Cerebellar nuclear complex (tissue), 1 donor: ENCODE results near the gene KLK8.
"Not testable (repeated sequence)": the region's sequence is repeated elsewhere in the genome, so short reads cannot be mapped to it uniquely, and the experiment has no call there.

Source experiments
- DNase-seq, 2 experiments: peaks; one replicate each; lab custom pipeline; 2025; lab: John Stamatoyannopoulos, UW

Gene KLK8

DNA sequence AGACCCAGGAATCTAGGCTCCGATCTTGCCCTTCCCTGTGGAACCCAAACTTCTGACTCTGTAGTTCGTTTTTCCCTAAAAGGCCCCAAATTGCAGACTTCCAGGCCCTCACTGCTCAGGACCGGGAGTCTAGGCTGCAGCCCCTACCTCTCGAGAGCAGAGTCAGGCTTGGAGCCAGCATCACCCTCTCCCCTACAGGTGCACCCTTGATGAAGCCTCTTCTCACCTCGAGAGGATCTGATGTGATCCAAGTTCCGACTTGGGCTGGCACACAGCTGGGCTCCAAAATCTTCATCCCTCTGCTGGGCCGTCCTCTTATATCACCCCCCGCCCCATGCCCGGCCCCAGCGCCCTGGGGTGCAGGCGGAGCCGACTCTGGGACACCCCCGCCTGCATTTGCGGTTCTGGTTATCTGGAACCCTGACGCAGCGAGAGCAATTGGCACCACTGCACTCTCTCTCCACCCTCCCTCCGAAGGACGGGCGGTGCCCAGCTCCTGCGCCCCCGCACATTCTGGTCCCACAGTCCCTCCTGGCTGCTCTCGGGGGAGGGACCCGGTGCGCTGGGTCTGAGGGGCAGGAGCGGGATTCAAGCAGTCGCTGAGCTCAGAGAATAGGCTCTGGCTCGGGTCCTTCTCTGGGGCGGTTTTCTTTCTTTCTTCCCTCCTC, 17.6 kb downstream of the KLK8 start, which contains the start of gene KLK7:
Gene KLK7, minus strand, starts transcription at position 293 of the 668 bp plus-strand sequence. CDS start 1,518 bp downstream, outside the sequence.
- DNase-seq: no peak

DNA sequence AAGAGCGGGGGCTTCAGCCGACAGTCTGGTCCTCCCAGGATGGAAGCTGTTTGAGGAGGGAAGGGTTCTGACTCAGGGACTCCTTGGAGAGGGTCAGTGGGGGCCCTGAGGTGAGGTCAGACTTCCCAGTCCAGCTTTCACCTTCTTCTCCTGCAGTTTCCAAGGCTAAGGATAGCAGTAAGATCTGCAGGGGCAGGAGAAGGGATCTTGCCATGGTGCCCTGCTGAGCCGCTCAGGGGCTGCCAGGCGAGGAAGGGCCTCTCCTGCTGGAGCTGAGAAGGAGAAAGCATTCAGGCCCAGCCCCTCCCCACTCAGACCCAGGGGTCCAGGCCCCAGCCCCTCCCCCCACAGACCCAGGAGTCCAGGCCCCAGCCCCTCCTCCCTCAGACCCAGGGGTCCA, 19.2 kb downstream of the KLK8 start:
- no peak for DNase-seq

DNA sequence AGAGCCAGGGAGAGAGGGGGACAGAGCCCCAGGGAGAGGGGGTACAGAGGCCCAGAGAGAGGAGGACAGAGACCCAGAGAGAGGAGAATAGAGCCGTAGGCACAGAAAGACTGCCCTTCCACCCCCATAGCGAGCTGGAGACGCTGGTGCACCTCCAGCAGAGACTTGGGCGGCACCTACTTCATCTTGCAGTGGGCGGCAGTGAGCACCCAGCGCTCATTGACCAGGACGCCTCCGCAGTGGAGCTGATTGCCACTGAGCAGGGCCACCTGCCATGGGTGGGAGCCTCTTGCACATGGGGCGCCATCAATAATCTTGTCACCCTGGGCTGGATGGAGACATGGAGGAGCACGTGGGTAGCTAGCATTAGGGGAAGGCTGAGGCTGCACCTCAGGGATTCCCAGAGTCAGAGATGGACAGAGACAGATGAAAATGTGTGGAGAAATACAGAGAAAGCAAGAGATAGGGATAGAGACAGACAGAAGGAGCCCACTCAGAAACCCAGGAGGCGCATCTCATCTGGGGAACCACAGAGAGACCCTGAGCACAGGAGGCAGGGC, 19.7 kb downstream of the KLK8 start:
- no peak for DNase-seq

GRCh38 chr19:50980208-50980607, 21.2 kb downstream of the KLK8 start:
- DNase-seq: no peak

DNA sequence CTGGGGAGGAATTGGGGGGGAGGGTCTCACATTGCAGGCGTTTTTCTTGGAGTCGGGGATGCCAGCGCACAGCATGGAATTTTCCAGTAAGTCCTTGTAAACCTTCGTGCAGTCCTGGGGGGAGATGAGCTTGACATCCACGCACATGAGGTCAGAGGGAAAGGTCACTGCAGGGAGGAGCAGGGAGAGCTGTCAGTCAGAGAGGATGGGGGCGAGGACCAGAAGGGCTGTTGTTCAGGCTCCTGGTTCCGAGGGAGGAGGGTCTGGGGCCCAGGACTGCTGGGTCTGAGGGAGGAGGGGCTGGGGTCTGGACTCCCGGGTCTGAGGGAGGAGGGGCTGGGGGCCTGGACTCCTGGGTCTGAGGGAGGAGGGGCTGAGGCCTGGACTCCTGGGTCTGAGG, 21.6 kb downstream of the KLK8 start:
- DNase-seq: no peak

DNA sequence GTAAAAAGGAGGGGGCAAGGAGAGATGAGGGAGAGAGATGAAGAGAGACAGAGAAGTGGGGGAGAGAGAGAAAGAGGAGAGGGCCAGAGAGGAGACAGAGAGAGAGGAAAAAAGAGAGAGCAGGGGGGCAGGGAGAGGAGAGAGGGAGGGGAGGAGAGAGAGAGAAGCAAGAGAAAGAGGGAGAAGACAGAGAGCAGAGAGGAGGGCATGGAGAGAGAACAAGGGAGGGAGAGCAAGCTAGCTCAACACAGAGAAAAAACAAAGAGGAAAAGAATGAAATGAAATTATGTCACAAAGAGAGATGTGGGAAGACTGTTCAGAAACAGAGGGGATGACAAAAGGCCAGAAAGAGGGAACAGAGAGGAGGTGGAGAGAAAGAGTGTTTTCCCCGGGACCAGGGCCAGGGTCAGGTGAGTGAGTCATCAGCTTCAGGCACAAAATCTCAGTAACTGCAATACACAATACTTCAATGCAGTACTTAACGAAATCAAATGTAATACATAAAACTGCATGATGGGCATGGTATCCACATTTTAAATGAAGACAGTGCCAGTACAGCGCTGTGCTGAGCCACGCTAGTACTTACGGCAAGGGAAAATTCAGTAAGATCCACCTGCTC, 22.5 kb downstream of the KLK8 start:
- DNase-seq: no peak

GRCh38 chr19:50977626-50978025, 23.8 kb downstream of the KLK8 start:
- DNase-seq: no peak

- no peak for DNase-seq
Measured at GRCh38 chr19:50975766-50976165, 25.6 kb downstream of the KLK8 start.

GRCh38 chr19:50974702-50975556, 26.5 kb downstream of the KLK8 start:
- DNase-seq: no peak

DNA sequence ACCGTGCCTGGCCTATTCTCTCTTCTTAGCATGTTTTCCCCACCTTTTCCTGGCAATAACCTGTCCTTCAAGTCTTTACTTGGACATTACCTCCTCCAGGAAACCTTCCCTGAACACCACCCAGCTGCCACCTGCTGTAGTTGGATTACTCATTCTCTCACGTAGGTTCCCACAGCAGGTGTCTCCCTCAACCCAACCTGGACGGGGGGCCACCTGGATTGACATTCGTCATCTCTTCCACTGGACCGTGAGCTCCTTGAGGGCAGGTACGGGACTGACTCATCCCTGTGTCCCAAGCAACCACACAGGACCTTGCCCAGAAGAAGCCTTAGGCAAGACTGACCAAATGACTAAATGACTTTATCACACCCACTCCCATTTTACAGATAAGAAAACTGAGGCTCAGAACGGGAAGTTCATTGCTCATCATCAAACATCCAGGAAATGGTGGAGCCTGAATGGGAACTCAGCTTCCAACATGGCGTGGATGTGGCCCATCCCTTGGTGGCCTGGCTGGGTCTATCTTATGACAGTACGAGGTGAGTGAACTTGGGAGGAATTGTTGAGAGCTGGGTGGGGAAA, 28.5 kb downstream of the KLK8 start:
- DNase-seq: no peak

- not testable (repeated sequence) for DNase-seq
Measured at GRCh38 chr19:50969810-50970209, 31.6 kb downstream of the KLK8 start.

GRCh38 chr19:50969413-50969760, 32.0 kb downstream of the KLK8 start, which contains the start of gene KLK6:
KLK6 (minus strand) TSS chr19:50969591; CDS start chr19:50968104, 1,487 bp downstream.
- no peak for DNase-seq

DNA sequence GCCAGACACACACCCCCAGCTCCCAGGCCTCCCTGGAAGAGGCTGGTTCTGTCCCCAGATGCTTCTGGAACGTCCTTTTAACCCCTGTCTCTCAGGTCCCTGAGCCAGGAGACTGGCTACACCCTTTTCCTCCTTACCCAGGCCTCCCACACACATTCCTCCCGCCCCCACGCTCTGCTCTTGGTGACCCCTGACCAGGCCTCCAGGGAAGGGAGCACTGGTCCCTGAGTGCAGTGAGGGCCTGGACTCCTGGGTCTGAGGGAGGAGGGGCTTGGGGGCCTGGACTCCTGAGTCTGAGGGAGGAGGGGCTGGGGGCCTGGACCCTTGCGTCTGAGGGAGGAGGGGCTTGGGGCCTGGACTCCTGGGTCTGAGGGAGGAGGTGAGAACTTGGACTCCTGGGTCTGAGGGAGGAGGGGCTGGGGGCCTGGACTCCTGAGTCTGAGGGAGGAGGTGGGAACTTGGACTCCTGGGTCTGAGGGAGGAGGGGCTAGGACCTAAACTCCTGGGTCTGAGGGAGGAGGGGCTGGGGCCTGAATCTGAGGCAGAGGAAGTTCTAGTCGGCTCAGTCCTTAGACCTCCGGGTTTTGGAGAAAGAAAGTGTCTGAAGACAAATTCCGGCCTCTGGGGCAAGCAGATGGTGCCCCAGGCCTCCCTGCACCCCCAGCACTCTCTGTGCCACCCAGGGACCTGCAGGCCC, 32.5 kb downstream of the KLK8 start:
- no peak for DNase-seq

- no peak for DNase-seq
Measured at GRCh38 chr19:50967929-50968715, 33.3 kb downstream of the KLK8 start.

GRCh38 chr19:50964266-50964665, 37.1 kb downstream of the KLK8 start:
- DNase-seq: no peak

GRCh38 chr19:50963381-50963780, 38.0 kb downstream of the KLK8 start:
- DNase-seq: no peak

DNA sequence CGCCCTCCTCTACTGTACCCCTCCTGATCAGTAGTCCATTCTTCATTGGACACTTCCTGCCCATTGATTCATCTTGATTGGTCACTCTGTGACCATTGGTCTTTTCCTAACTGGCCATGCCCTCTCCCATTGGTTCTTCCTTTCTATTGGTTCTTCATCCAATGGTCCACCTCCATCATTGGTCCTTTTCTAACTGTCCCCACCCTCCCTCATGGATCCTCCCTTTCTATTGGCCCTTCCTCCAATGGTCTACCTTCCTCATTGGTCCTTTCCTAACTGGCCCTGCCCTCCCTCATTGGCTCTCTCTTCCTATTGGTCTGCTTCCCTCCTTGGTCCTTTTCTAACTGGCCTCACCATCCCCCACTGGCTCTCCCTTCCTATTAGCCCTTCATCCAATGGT, 39.2 kb downstream of the KLK8 start:
- no peak for DNase-seq

DNA sequence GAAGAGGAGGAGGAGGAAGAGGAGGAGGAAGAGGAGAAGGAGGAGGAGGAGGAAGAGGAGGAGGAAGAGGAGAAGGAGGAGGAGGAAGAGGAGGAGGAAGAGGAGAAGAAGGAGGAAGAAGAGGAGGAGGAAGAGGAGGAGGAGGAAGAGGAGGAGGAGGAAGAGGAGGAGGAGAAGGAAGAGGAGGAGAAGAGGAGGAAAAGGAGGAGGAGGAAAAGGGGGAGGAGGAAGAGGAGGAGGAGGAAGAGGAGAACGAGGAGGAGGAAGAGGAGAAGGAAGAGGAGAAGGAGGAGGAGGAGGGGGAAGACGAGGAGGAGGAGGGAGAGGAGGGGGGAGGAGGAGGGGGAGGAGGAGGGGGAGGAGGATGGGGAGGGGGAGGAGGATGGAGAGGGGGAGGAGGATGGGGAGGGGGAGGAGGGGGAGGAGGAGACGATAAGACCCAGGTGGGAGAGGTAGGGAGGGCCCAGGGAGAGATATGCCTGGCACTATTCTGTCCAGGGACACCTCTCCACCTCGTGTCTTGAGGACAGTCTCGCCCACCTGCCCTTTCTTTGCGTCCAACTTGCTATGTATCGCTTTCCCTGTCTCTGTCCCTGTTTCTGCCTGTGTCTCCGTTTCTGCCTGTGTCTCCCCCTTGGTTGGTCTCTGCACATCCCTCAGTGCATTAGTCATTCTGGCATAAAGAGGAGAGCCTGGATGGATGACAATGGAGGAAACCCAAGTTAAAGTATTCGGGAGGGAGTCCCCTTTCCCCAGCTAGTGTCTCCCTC, 41.5 kb downstream of the KLK8 start:
- DNase-seq: no peak

- no peak for DNase-seq
Measured at GRCh38 chr19:50957587-50957986, 43.8 kb downstream of the KLK8 start.

- DNase-seq: no peak
Measured at GRCh38 chr19:50952910-50953309, 48.5 kb downstream of the KLK8 start, which contains the start of gene KLK5. KLK5 (minus strand) TSS chr19:50953038; CDS start chr19:50952657, 381 bp downstream.
